ENCODE measurements around the gene GSC2.

DNA sequence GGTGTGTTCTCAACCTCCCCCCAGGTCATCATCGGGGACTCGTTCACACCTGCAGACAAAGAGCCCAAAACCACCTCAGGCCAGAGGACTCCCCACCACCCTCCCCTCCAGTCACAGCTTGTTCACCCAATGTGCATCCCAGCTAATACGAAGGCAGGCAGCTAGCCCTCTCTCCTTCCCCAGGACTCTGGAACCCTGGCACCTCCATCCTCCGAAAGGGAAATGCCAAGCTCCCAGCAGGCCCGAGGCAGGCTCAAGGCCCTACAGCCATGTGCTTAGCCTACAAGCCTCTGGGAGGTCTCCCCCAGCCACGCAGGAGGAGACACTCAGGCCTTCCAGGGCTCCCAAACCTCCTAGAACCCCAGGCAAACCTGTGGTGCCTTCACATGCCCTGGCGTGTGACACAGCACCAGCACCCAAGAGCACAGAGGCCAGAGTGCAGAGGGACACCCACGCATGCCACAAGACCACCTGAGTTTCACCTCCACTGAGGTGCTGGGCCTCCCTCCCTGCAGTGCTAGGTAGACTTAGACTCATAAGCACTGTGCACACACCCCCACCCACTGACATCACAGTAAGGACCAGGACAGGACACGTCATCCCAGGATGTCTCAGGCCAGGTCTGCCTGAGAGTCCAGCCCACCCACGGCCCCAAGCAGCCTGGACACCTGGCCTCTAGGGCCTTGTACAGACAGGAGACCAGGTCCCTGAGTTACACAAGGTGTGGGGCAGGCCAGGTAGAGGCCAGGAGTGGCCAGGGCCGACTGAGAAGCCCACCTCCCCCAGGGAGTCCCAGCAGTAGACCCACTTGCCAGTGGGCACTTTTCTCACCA, 12.5 kb downstream of the GSC2 start:
- TF ChIP-seq POLR2A (IDR thresholded peaks at IDR 0.05), result no peak
- TF ChIP-seq, protein P1, sequence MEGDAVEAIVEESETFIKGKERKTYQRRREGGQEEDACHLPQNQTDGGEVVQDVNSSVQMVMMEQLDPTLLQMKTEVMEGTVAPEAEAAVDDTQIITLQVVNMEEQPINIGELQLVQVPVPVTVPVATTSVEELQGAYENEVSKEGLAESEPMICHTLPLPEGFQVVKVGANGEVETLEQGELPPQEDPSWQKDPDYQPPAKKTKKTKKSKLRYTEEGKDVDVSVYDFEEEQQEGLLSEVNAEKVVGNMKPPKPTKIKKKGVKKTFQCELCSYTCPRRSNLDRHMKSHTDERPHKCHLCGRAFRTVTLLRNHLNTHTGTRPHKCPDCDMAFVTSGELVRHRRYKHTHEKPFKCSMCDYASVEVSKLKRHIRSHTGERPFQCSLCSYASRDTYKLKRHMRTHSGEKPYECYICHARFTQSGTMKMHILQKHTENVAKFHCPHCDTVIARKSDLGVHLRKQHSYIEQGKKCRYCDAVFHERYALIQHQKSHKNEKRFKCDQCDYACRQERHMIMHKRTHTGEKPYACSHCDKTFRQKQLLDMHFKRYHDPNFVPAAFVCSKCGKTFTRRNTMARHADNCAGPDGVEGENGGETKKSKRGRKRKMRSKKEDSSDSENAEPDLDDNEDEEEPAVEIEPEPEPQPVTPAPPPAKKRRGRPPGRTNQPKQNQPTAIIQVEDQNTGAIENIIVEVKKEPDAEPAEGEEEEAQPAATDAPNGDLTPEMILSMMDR (IDR thresholded peaks at IDR 0.05), result no peak

Data from heart left ventricle (tissue), 13 donors.